HepG2 (cell line): ENCODE data around the gene ANO2. TPM values are rescaled to one million over a fixed set of nuclear protein-coding genes. Genes with fewer than 3 reads are reported as not detected.

Experiments
- ATAC-seq: fragments of 200-7000 bp; cut with Tn5 transposase; 3 replicates; pipeline ENCODE4 v1.9.1; 2020; ENCODE audit warnings: mild to moderate bottlenecking, moderate library complexity
- BruUV-seq: library from RNA; stranded (reverse); fragments of 400-500 nt; replicated peaks from 2 replicates; lab custom pipeline; 2021; lab: Mats Ljungman, UMichigan
- CTCF ChIA-PET: fragments of 300-600 bp; formaldehyde crosslinking; extraction: SDS; loops from one replicate; lab custom pipeline; 2021; ENCODE audit warnings: low total read pairs, inconsistent platforms, low intra/inter-chr PET ratio; lab: Yijun Ruan, JAX
- POLR2A ChIA-PET: fragments of 350-600 bp; sonication (Branson Sonifier 250); formaldehyde crosslinking; loops from one replicate; lab custom pipeline; 2020; ENCODE audit warnings: antibody characterized with exemption, inconsistent platforms; lab: Yijun Ruan, JAX
- DNase-seq: peaks from one replicate; pipeline ENCODE4 v3.0.0-alpha.2; 2015; ENCODE audit warnings: low spot score
- FAIRE-seq: peaks from 3 replicates; lab custom pipeline; 2011; peaks lifted over from hg19 to GRCh38; lab: Jason Lieb, UNC
- H2AFZ ChIP-seq: one replicate; pipeline ENCODE4 v1.6.1; 2011; ENCODE audit warnings: low read length, inconsistent platforms
- H3K27ac ChIP-seq: fragments of 300-600 bp; 3 replicates; pipeline ENCODE4 v1.8.0; 2011; ENCODE audit warnings: mixed run types, mild to moderate bottlenecking, mixed read lengths, low read length, inconsistent platforms; ENCODE audit not compliant: insufficient read depth; ENCODE audit errors: extremely low read length
- H3K27me3 ChIP-seq, 2 experiments: fragments of 200-600 bp in 1 of 2; 2 replicates in 1 of 2; 3 replicates in 1 of 2; pipeline versions ENCODE4 v1.6.0 to v1.8.0; 2011; ENCODE audit warnings: low read length in 2 of 2, mild to moderate bottlenecking in 2 of 2, moderate library complexity in 2 of 2, inconsistent platforms in 1 of 2; ENCODE audit not compliant: insufficient read depth in 2 of 2, control insufficient read depth in 1 of 2
- H3K36me3 ChIP-seq, 2 experiments: fragments of 200-600 bp in 1 of 2; replicated peaks in 1 of 2; 2 replicates in 1 of 2; 3 replicates in 1 of 2; pipeline versions ENCODE4 v1.5.1 to v1.8.0; 2011; ENCODE audit warnings: low read length in 2 of 2, inconsistent platforms in 1 of 2; ENCODE audit not compliant: insufficient read depth in 2 of 2, control insufficient read depth in 1 of 2
- H3K4me1 ChIP-seq: 2 replicates; pipeline ENCODE4 v1.5.1; 2012; ENCODE audit warnings: low read length, inconsistent platforms; ENCODE audit not compliant: insufficient read depth
- H3K4me2 ChIP-seq: 2 replicates; pipeline ENCODE4 v1.6.0; 2011; ENCODE audit warnings: low read depth, low read length, inconsistent platforms
- H3K4me3 ChIP-seq, 3 experiments: fragments of 200-600 bp in 1 of 3; sonication (generic), shearing (Covaris generic) in 1 of 3; replicated peaks in 1 of 3; 2 replicates each; pipeline ENCODE4 v1.5.1; 2011 to 2016; ENCODE audit warnings: low read length in 3 of 3, inconsistent platforms in 2 of 3, low read depth in 2 of 3, mild to moderate bottlenecking in 2 of 3, control low read depth in 1 of 3, mixed read lengths in 1 of 3; ENCODE audit not compliant: insufficient read depth in 1 of 3
- H3K79me2 ChIP-seq: one replicate; pipeline ENCODE4 v1.6.1; 2011; ENCODE audit warnings: low read length, inconsistent platforms; ENCODE audit not compliant: insufficient read depth
- H3K9ac ChIP-seq: 2 replicates; pipeline ENCODE4 v1.6.0; 2011; ENCODE audit warnings: mild to moderate bottlenecking, low read depth, low read length, inconsistent platforms; ENCODE audit not compliant: insufficient read depth
- H3K9me3 ChIP-seq: 2 replicates; pipeline ENCODE4 v1.5.1; 2012; ENCODE audit warnings: mild to moderate bottlenecking, low read length
- H4K20me1 ChIP-seq: 2 replicates; pipeline ENCODE4 v1.6.0; 2011; ENCODE audit warnings: inconsistent platforms, mild to moderate bottlenecking, low read length, moderate library complexity; ENCODE audit not compliant: insufficient read depth
- KMT2B ChIP-seq: IDR thresholded peaks from 2 replicates; pipeline ENCODE4 v1.6.1; 2016; ENCODE audit warnings: missing genetic modification reagents, missing compliant biosample characterization
- NFKBIZ ChIP-seq: IDR thresholded peaks from 2 replicates; pipeline ENCODE4 v1.6.1; 2018; ENCODE audit warnings: missing genetic modification reagents, missing compliant biosample characterization
- PCBP1 ChIP-seq: fragments of 200-400 bp; formaldehyde crosslinking; IDR thresholded peaks from 2 replicates; pipeline ENCODE4 v1.6.1; 2017; ENCODE audit warnings: mild to moderate bottlenecking, low read depth, low read length, borderline replicate concordance
- STAG1 ChIP-seq: sonication (generic); formaldehyde crosslinking; IDR thresholded peaks from 2 replicates; pipeline ENCODE4 v1.4.0; 2020; ENCODE audit warnings: missing genetic modification reagents
- ZNF225 ChIP-seq: sonication (generic); formaldehyde crosslinking; IDR thresholded peaks from 2 replicates; pipeline ENCODE4 v1.4.0; 2020; ENCODE audit warnings: mild to moderate bottlenecking, missing genetic modification reagents
- ZNF691 ChIP-seq: sonication (generic); formaldehyde crosslinking; IDR thresholded peaks from 2 replicates; pipeline ENCODE4 v1.4.0; 2020; ENCODE audit warnings: missing genetic modification reagents, low read depth, mild to moderate bottlenecking, borderline replicate concordance
- ZNF766 ChIP-seq: sonication (generic); formaldehyde crosslinking; IDR thresholded peaks from 2 replicates; pipeline ENCODE4 v1.5.0; 2020; ENCODE audit warnings: missing genetic modification reagents, borderline replicate concordance
- WGBS: methylation state at CpG from one replicate; pipeline ENCODE4 v1.1.6; 2017; ENCODE audit warnings: low lambda C conversion rate; 5-methylcytosine and 5-hydroxymethylcytosine counted together
- in situ Hi-C: cut with HindIII; loops from 2 replicates; pipeline ENCODE4 v1.10.0; 2017; ENCODE audit warnings: low pct_unique_long_range_greater_than_20kb; ENCODE audit not compliant: extremely low pct_ligation_motif_present
- intact Hi-C: fragments of 100-400 bp; cut with micrococcal nuclease; formaldehyde crosslinking; loops from one replicate; pipeline ENCODE4 v1.10.0; 2022; ENCODE audit not compliant: unreplicated experiment
- polyA plus RNA-seq, 8 experiments: library from polyadenylated mRNA; depleted of rRNA in 3 of 8; stranded (reverse) in 7 of 8; unstranded in 1 of 8; fragments of >200 nt; fragmentation: Illumina TruSeq in 4 of 8; extraction: Trizol in 4 of 8; gene quantifications; 2 replicates each; pipeline versions ENCODE4 v1.2.1 to v1.2.3, GENCODE V29; 2011 to 2016; ENCODE audit warnings: low read depth in 4 of 8, missing spikeins in 1 of 8, mixed read lengths in 1 of 8; ENCODE audit not compliant: insufficient read depth in 1 of 8
- total RNA-seq, 5 experiments: library from RNA; depleted of rRNA; stranded (reverse); fragments of >200 nt; fragmentation: Illumina TruSeq; extraction: Trizol; gene quantifications; 2 replicates each; pipeline ENCODE4 v1.2.3, GENCODE V29; 2016; ENCODE audit warnings: low read depth in 1 of 5
- TF ChIP-seq, protein P1 (sequence below): sonication (generic); formaldehyde crosslinking; IDR thresholded peaks from 2 replicates; pipeline ENCODE4 v1.4.0; 2020; ENCODE audit warnings: missing genetic modification reagents, mild to moderate bottlenecking, borderline replicate concordance
- TF ChIP-seq, protein P2 (sequence below): IDR thresholded peaks from 2 replicates; pipeline ENCODE4 v1.6.1; 2016; ENCODE audit warnings: missing biosample characterization, missing genetic modification reagents, low read depth

The ANO2 gene
- total and polyA plus RNA-seq, 2 of the 13 experiments (the other 11 are each of a cell fraction or from before 2014, with no cell fraction given) = 0.18 TPM; not detected in 1

DNA sequence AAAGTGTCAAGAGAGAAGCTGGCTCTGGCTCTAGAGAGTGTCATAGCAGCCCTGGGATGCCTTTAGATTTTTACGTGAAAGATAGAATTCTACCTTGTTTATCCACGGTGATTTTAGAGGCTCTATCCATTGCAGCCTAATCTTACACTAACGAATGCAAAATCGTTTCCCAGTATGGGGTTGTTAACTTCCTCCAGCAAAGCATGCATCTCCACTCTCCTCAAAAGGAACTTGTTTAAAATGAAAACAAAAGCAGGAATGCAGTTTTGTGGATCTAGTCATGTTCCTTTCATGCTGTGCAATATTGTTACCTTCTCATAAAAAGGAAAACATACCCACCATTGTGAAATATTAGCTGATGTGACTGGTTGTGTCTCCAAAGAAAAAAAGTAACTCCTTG lies 88.4 kb downstream of the ANO2 start:
- CTCF ChIA-PET = no interaction called here
- Histone ChIP-seq H3K4me3 (no peak overlapping the region), H3K4me1 (no peaks in the 10 kb centered on the region), H3K36me3 (no peaks in the 10 kb centered on the region), H3K27ac (no peak overlapping the region), H2AFZ (no peak overlapping the region), H3K9me3 (no peaks in the 10 kb centered on the region), H3K4me2 (no peak overlapping the region), H4K20me1 (no peaks in the 10 kb centered on the region)
- no peak for FAIRE-seq
- BruUV-seq = no TSS peak
- intact Hi-C loops = no loop called here
- ATAC-seq = no peak
- TF ChIP-seq NFKBIZ (no peak), KMT2B (CRISPR knock-in tag) (no peak), PCBP1 (no peak)
- TF ChIP-seq, protein P1, sequence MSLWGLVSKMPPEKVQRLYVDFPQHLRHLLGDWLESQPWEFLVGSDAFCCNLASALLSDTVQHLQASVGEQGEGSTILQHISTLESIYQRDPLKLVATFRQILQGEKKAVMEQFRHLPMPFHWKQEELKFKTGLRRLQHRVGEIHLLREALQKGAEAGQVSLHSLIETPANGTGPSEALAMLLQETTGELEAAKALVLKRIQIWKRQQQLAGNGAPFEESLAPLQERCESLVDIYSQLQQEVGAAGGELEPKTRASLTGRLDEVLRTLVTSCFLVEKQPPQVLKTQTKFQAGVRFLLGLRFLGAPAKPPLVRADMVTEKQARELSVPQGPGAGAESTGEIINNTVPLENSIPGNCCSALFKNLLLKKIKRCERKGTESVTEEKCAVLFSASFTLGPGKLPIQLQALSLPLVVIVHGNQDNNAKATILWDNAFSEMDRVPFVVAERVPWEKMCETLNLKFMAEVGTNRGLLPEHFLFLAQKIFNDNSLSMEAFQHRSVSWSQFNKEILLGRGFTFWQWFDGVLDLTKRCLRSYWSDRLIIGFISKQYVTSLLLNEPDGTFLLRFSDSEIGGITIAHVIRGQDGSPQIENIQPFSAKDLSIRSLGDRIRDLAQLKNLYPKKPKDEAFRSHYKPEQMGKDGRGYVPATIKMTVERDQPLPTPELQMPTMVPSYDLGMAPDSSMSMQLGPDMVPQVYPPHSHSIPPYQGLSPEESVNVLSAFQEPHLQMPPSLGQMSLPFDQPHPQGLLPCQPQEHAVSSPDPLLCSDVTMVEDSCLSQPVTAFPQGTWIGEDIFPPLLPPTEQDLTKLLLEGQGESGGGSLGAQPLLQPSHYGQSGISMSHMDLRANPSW = no peak
- TF ChIP-seq, all 625 proteins: peak for 0
- POLR2A ChIA-PET = no interaction called here
- Histone ChIP-seq H3K9ac (no peak overlapping the region), H3K79me2 (no peaks in the 10 kb centered on the region), H3K27me3 (peaks cover 0 to 16% of the 10 kb centered on the region in 2 experiments; a peak in 2 of 5 replicates)
- in situ Hi-C loops = no loop called here
- DNase-seq = no peak
- WGBS = 4% methylated on average over 4 of the region's 4 CpGs

- ATAC-seq (no peak), FAIRE-seq (no peak), DNase-seq (no peak)
- Histone ChIP-seq H3K27ac (no peak overlapping the region), H3K9ac (no peak overlapping the region), H3K9me3 (no peaks in the 10 kb centered on the region), H2AFZ (no peak overlapping the region), H3K79me2 (no peaks in the 10 kb centered on the region), H3K27me3 (peaks cover 0 to 4% of the 10 kb centered on the region in 2 experiments; a peak in 3 of 5 replicates), H4K20me1 (no peaks in the 10 kb centered on the region), H3K4me2 (no peak overlapping the region), H3K36me3 (no peaks in the 10 kb centered on the region), H3K4me3 (no peak overlapping the region), H3K4me1 (no peaks in the 10 kb centered on the region)
- in situ Hi-C loops (no loop called here), intact Hi-C loops (no loop called here)
- TF ChIP-seq ZNF766 (CRISPR knock-in tag) = no peak
- no peak for TF ChIP-seq ZNF225 (CRISPR knock-in tag)
- TF ChIP-seq STAG1 (CRISPR knock-in tag) = no peak
- no peak for TF ChIP-seq ZNF691
- TF ChIP-seq, protein P2, sequence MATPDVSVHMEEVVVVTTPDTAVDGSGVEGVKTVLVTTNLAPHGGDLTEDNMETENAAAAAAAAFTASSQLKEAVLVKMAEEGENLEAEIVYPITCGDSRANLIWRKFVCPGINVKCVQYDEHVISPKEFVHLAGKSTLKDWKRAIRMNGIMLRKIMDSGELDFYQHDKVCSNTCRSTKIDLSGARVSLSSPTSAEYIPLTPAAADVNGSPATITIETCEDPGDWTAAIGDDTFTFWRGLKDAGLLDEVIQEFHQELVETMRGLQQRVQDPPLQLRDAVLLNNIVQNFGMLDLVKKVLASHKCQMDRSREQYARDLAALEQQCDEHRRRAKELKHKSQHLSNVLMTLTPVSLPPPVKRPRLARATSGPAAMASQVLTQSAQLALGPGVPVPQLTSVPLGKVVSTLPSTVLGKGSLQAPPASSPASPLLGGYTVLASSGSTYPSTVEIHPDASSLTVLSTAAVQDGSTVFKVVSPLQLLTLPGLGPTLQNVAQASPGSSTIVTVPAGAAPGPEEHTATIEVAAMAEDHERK (CRISPR knock-in tag) = no peak
- WGBS = no CpG with 5 or more reads among the region's 1 CpG
- BruUV-seq = no TSS peak
- ChIA-PET CTCF (no interaction called here), POLR2A (no interaction called here)
Measured at GRCh38 chr12:5846950-5847349, 98.1 kb downstream of the ANO2 start.
